Astrocyte (in vitro differentiated cells and primary cell): ENCODE results near the gene DGKI. TPM values are rescaled to one million over a fixed set of nuclear protein-coding genes. Genes with fewer than 3 reads are reported as not detected.

Experiments
- DNase-seq: peaks from one replicate; pipeline ENCODE4 v3.0.0-alpha.2; 2010; ENCODE audit warnings: low read depth
- FAIRE-seq: peaks from 2 replicates; lab custom pipeline; 2011; peaks lifted over from hg19 to GRCh38; lab: Jason Lieb, UNC
- H2AFZ ChIP-seq: 2 replicates; pipeline ENCODE4 v1.6.0; 2012; ENCODE audit warnings: low read depth, low read length, inconsistent platforms
- H3K27ac ChIP-seq: 2 replicates; pipeline ENCODE4 v1.5.1; 2011; ENCODE audit warnings: low read depth, low read length, inconsistent platforms
- H3K27me3 ChIP-seq: 2 replicates; pipeline ENCODE4 v1.6.0; 2011; ENCODE audit warnings: low read length, inconsistent platforms; ENCODE audit not compliant: insufficient read depth
- H3K36me3 ChIP-seq: 2 replicates; pipeline ENCODE4 v1.5.1; 2011; ENCODE audit warnings: low read length, inconsistent platforms; ENCODE audit not compliant: insufficient read depth
- H3K4me1 ChIP-seq: 2 replicates; pipeline ENCODE4 v1.5.1; 2011; ENCODE audit warnings: low read length, inconsistent platforms; ENCODE audit not compliant: insufficient read depth
- H3K4me2 ChIP-seq: 2 replicates; pipeline ENCODE4 v1.6.0; 2012; ENCODE audit warnings: low read length, inconsistent platforms
- H3K4me3 ChIP-seq: 2 replicates; pipeline ENCODE4 v1.5.1; 2011; ENCODE audit warnings: low read depth, mild to moderate bottlenecking, low read length, inconsistent platforms; ENCODE audit not compliant: insufficient read depth
- H3K79me2 ChIP-seq: 2 replicates; pipeline ENCODE4 v1.6.0; 2012; ENCODE audit warnings: mild to moderate bottlenecking, low read length, inconsistent platforms; ENCODE audit not compliant: insufficient read depth
- H3K9ac ChIP-seq: 2 replicates; pipeline ENCODE4 v1.6.0; 2012; ENCODE audit warnings: mild to moderate bottlenecking, low read length, inconsistent platforms
- H3K9me3 ChIP-seq: 2 replicates; pipeline ENCODE4 v1.5.1; 2012; ENCODE audit warnings: low read depth, mild to moderate bottlenecking, low read length, inconsistent platforms; ENCODE audit not compliant: insufficient read depth
- H4K20me1 ChIP-seq: 2 replicates; pipeline ENCODE4 v1.6.0; 2012; ENCODE audit warnings: low read length, inconsistent platforms; ENCODE audit not compliant: insufficient read depth
- H3K27ac Mint-ChIP-seq: one replicate; pipeline ENCODE4 v1.8.0; 2021; ENCODE audit warnings: mild to moderate bottlenecking, mixed read lengths; ENCODE audit not compliant: unreplicated experiment
- H3K27me3 Mint-ChIP-seq: one replicate; pipeline ENCODE4 v1.8.0; 2021; ENCODE audit warnings: low read depth, mixed read lengths; ENCODE audit not compliant: unreplicated experiment
- H3K36me3 Mint-ChIP-seq: one replicate; pipeline ENCODE4 v1.8.0; 2021; ENCODE audit warnings: low read depth, mixed read lengths; ENCODE audit not compliant: unreplicated experiment
- H3K4me1 Mint-ChIP-seq: one replicate; pipeline ENCODE4 v1.8.0; 2021; ENCODE audit warnings: low read depth, mixed read lengths; ENCODE audit not compliant: unreplicated experiment
- H3K4me3 Mint-ChIP-seq: one replicate; pipeline ENCODE4 v1.8.0; 2021; ENCODE audit warnings: mild to moderate bottlenecking, moderate library complexity, mixed read lengths; ENCODE audit not compliant: unreplicated experiment
- H3K9me3 Mint-ChIP-seq: one replicate; pipeline ENCODE4 v1.8.0; 2021; ENCODE audit warnings: mild to moderate bottlenecking, mixed read lengths; ENCODE audit not compliant: unreplicated experiment
- CTCF ChIP-seq: IDR thresholded peaks from 2 replicates; pipeline ENCODE4 v1.5.1; 2011; ENCODE audit warnings: low read depth, mild to moderate bottlenecking, inconsistent platforms, low read length, moderate library complexity; ENCODE audit not compliant: insufficient read depth
- EZH2 ChIP-seq: IDR thresholded peaks from 2 replicates; pipeline ENCODE4 v1.6.1; 2012; ENCODE audit warnings: mild to moderate bottlenecking, low read length, inconsistent platforms; ENCODE audit not compliant: insufficient read depth
- total RNA-seq: library from RNA; stranded (reverse); gene quantifications from 2 replicates; pipeline ENCODE4 v1.2.1, GENCODE V29; 2021

DGKI gene
- total RNA-seq, 1 donor from 2014 or later: 6.3 TPM

GRCh38 chr7:137482466-137482865 lies 364.3 kb downstream of the DGKI start:
- Histone ChIP-seq H3K79me2 (no peaks in the 10 kb centered on the region), H3K4me2 (no peak overlapping the region), H3K27ac (no peak overlapping the region), H3K9ac (no peak overlapping the region), H3K36me3 (no peaks in the 10 kb centered on the region), H3K4me1 (peaks cover 5% of the 10 kb centered on the region), H2AFZ (no peak overlapping the region), H4K20me1 (no peaks in the 10 kb centered on the region), H3K4me3 (no peak overlapping the region), H3K9me3 (no peaks in the 10 kb centered on the region), H3K27me3 (no peaks in the 10 kb centered on the region)
- Mint-ChIP-seq H3K4me1 (peaks cover 26% of the 10 kb centered on the region), H3K36me3 (peaks cover 1% of the 10 kb centered on the region), H3K9me3 (peaks cover 5% of the 10 kb centered on the region), H3K27me3 (no peaks in the 10 kb centered on the region), H3K4me3 (no peak overlapping the region), H3K27ac (no peak overlapping the region)
- TF ChIP-seq EZH2 (no peak), CTCF (no peak)
- peak; percentile 60 for DNase-seq
- no peak for FAIRE-seq

- no peak overlapping the region for H2AFZ ChIP-seq
- peaks cover 1% of the 10 kb centered on the region for H3K36me3 Mint-ChIP-seq
- DNase-seq: no peak
Measured at GRCh38 chr7:137480824-137481365, 365.9 kb downstream of the DGKI start.

More at GRCh38 chr7:137480824-137481365, 365.9 kb downstream of the DGKI start:
- Histone ChIP-seq H3K4me1 (peaks cover 17% of the 10 kb centered on the region), H3K4me2 (no peak overlapping the region), H3K4me3 (no peak overlapping the region), H3K27ac (no peak overlapping the region), H4K20me1 (no peaks in the 10 kb centered on the region), H3K27me3 (no peaks in the 10 kb centered on the region), H3K9ac (no peak overlapping the region), H3K36me3 (no peaks in the 10 kb centered on the region), H3K9me3 (no peaks in the 10 kb centered on the region), H3K79me2 (no peaks in the 10 kb centered on the region)
- Mint-ChIP-seq H3K27ac (no peak overlapping the region), H3K27me3 (no peaks in the 10 kb centered on the region), H3K9me3 (peaks cover 5% of the 10 kb centered on the region), H3K4me3 (no peak overlapping the region), H3K4me1 (peaks cover 39% of the 10 kb centered on the region)
- no peak for TF ChIP-seq CTCF
- no peak for TF ChIP-seq EZH2
- no peak for FAIRE-seq
